Activated CD4-positive, alpha-beta T cell treated with anti-CD3 and anti-CD28 coated beads for 1 hour (primary cell): ENCODE results near the gene ARPC2.

Source experiments
- DNase-seq: peaks from one replicate; pipeline ENCODE4 v3.0.0-alpha.2; 2020

The ARPC2 gene

GRCh38 chr2:218255446-218255845 lies 38.5 kb downstream of the ARPC2 start:
- no peak for DNase-seq

GRCh38 chr2:218256612-218257350 lies 39.8 kb downstream of the ARPC2 start:
- no peak for DNase-seq

- peak; percentile 49 for DNase-seq
These were observed 40.5 kb downstream of the ARPC2 start for GRCh38 chr2:218257390-218257981.

- no peak for DNase-seq
These were observed 42.3 kb downstream of the ARPC2 start for GRCh38 chr2:218259099-218259961.

- DNase-seq: no peak
These were observed 43.2 kb downstream of the ARPC2 start for GRCh38 chr2:218260166-218260565.

GRCh38 chr2:218260742-218261422 lies 43.9 kb downstream of the ARPC2 start, which contains the start of gene GPBAR1:
Gene GPBAR1 (plus strand): TSS chr2:218261015. CDS start chr2:218262725, 1,710 bp downstream.
- no peak for DNase-seq

- no peak for DNase-seq
These were observed 44.6 kb downstream of the ARPC2 start for GRCh38 chr2:218261423-218262236.

- no peak for DNase-seq
These were observed 45.2 kb downstream of the ARPC2 start for GRCh38 chr2:218262237-218262600.

GRCh38 chr2:218262631-218263586 lies 45.9 kb downstream of the ARPC2 start:
- DNase-seq: no peak

GRCh38 chr2:218263817-218264641 lies 47.0 kb downstream of the ARPC2 start:
- DNase-seq: no peak

GRCh38 chr2:218264773-218265561 lies 48.0 kb downstream of the ARPC2 start:
- DNase-seq: no peak

- DNase-seq: no peak
These were observed 48.6 kb downstream of the ARPC2 start for GRCh38 chr2:218265626-218266025.

- DNase-seq: no peak
These were observed 49.5 kb downstream of the ARPC2 start for GRCh38 chr2:218266316-218266979.

GRCh38 chr2:218267259-218267658 lies 50.3 kb downstream of the ARPC2 start:
- DNase-seq: no peak

- DNase-seq: peak; percentile 100
These were observed 53.1 kb downstream of the ARPC2 start, which contains the start of the genes AAMP and PNKD for GRCh38 chr2:218269900-218270720. Gene AAMP (minus strand): TSS chr2:218270137. CDS start chr2:218270086, 51 bp downstream. Gene PNKD (plus strand): TSS chr2:218270519. CDS start chr2:218270536, 17 bp downstream.

- DNase-seq: no peak
These were observed 53.9 kb downstream of the ARPC2 start for GRCh38 chr2:218270721-218271486.

GRCh38 chr2:218271487-218271797 lies 54.5 kb downstream of the ARPC2 start:
- no peak for DNase-seq
